ENCODE results near the gene TYMP. TPM values are rescaled to one million over a fixed set of nuclear protein-coding genes. Genes with fewer than 3 reads are reported as not detected.

The TYMP gene
- total RNA-seq, 2 experiments from 2014 or later = 75.7 to 76.8 TPM

DNA sequence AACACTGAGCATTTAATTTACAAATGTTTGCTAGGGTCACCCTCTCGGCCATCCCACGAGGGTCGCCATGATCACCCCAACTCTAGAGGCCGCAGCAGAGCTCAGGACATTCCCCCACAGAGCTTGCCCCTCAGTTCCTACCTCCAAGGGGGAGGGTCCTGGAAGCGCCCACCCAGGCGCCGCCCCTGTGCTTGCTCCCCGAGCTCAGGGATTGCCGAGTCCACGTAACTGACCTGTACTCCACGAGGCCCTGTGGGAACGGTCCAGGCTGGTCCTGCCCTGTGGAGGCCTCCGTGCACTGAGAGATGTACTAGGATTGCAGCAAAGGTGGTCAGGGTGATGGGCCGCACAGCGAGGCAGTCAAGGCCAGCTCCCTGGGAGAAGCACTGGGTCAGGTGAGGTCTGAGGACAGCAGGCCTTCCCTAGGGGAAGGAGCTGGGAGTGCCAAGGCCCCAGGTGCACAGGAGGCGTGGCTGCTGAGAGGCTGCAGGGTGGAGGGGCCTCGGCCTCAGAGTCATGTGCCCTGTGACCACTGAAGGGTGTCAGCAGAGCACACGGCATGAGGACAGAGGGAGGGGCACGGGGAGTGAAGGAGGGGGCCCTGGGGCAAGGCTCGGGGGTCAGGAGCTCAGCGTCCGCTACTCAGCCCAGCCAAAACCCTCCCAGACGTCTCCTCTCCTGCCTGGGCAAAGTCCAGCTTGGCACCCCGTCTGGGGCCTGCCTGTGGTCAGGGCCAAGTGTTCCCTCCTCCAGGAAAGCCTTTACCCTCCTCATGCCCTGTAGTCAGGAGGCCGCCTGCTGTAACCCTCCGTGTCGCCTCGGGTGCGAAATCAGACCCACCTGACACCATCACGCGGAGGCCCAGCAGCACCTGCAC, 45.6 kb downstream of the TYMP start:
- H3K27ac Mint-ChIP-seq = no peak overlapping the region
- DNase-seq = no peak
- H3K9me3 Mint-ChIP-seq = no peaks in the 10 kb centered on the region
- peaks cover 7% of the 10 kb centered on the region for H3K27me3 Mint-ChIP-seq
- peaks cover 4% of the 10 kb centered on the region for H3K4me1 Mint-ChIP-seq
- H3K36me3 Mint-ChIP-seq = no peaks in the 10 kb centered on the region
- no peak overlapping the region for H3K4me3 Mint-ChIP-seq

GRCh38 chr22:50483556-50483955, 46.3 kb downstream of the TYMP start:
- H3K36me3 Mint-ChIP-seq = no peaks in the 10 kb centered on the region
- no peak overlapping the region for H3K4me3 Mint-ChIP-seq
- peaks cover 7% of the 10 kb centered on the region for H3K27me3 Mint-ChIP-seq

GRCh38 chr22:50483106-50483505, 46.7 kb downstream of the TYMP start:
- Mint-ChIP-seq H3K27ac (no peak overlapping the region), H3K9me3 (no peaks in the 10 kb centered on the region), H3K36me3 (no peaks in the 10 kb centered on the region), H3K4me1 (peaks cover 4% of the 10 kb centered on the region), H3K4me3 (peak overlapping the region; percentile 10), H3K27me3 (peaks cover 7% of the 10 kb centered on the region)
- no peak for DNase-seq

More at GRCh38 chr22:50483556-50483955, 46.3 kb downstream of the TYMP start:
- Mint-ChIP-seq H3K4me1 (peaks cover 4% of the 10 kb centered on the region), H3K27ac (no peak overlapping the region), H3K9me3 (no peaks in the 10 kb centered on the region)
- DNase-seq = no peak

GRCh38 chr22:50482107-50483074, 47.4 kb downstream of the TYMP start:
- Mint-ChIP-seq H3K36me3 (no peaks in the 10 kb centered on the region), H3K4me1 (peaks cover 4% of the 10 kb centered on the region), H3K4me3 (peak overlapping the region; percentile 81), H3K27me3 (peaks cover 7% of the 10 kb centered on the region), H3K9me3 (no peaks in the 10 kb centered on the region), H3K27ac (peak overlapping the region; percentile 63)
- no peak for DNase-seq

- H3K4me1 Mint-ChIP-seq = peaks cover 4% of the 10 kb centered on the region
- H3K27ac Mint-ChIP-seq = peak within 1 kb of the TSS; percentile 63
- H3K27me3 Mint-ChIP-seq = peaks cover 7% of the 10 kb centered on the region
- peak within 1 kb of the TSS; percentile 81 for H3K4me3 Mint-ChIP-seq
- H3K36me3 Mint-ChIP-seq = no peaks in the 10 kb centered on the region
- no peaks in the 10 kb centered on the region for H3K9me3 Mint-ChIP-seq
- DNase-seq = peak; percentile 69
Observed at GRCh38 chr22:50481440-50482106, 48.2 kb downstream of the TYMP start, which contains the start of gene ADM2. ADM2 (plus strand) TSS chr22:50481543; CDS start chr22:50481848, 305 bp downstream.

DNA sequence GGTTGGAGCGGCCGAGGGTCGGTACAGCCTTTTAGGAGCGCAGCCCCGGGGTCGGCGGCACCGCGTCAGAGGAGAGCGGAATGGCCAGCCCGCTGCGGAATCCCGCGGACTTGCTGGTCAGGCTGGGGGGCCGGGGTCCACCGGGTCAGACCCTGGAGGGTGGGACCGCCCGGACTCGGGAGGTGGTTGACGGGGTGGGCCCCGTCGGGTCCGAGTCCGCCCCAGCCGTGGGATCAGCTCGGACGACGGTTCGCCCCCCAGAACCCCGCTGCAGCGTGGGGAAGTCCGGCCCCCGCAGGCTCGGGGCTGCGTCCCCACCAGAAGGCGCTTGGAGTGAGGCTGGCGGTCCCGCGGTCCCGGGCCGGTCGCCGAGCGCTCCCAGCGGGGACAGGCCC, 48.8 kb downstream of the TYMP start:
- peaks cover 4% of the 10 kb centered on the region for H3K4me1 Mint-ChIP-seq
- no peaks in the 10 kb centered on the region for H3K36me3 Mint-ChIP-seq
- H3K4me3 Mint-ChIP-seq = peak overlapping the region; percentile 47
- peaks cover 7% of the 10 kb centered on the region for H3K27me3 Mint-ChIP-seq
- H3K27ac Mint-ChIP-seq = no peak overlapping the region
- no peak for DNase-seq
- no peaks in the 10 kb centered on the region for H3K9me3 Mint-ChIP-seq

DNA sequence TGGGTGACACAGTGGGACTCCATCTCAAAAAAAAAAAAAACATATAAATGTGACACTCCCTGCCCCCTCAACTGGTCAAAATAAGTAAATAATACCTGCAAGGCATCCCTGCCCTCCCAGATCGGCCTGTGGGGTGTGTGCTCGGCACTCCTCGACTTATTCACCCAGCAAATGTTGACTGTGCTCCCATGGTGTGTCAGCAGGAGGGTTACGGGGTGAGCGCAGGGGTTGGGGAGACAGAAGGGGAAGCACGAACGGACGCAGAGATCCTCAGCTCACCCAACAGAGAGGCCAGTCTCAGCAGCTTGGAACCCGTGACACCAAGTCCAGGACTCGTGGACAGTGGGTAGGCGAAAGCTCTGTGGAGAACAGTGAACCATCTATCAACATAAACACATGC, 50.1 kb downstream of the TYMP start:
- DNase-seq = no peak
- H3K27ac Mint-ChIP-seq = no peak overlapping the region
- H3K4me1 Mint-ChIP-seq = peaks cover 6% of the 10 kb centered on the region
- no peaks in the 10 kb centered on the region for H3K36me3 Mint-ChIP-seq
- H3K27me3 Mint-ChIP-seq = peaks cover 7% of the 10 kb centered on the region
- no peaks in the 10 kb centered on the region for H3K9me3 Mint-ChIP-seq
- H3K4me3 Mint-ChIP-seq = peak overlapping the region; percentile 68

DNA sequence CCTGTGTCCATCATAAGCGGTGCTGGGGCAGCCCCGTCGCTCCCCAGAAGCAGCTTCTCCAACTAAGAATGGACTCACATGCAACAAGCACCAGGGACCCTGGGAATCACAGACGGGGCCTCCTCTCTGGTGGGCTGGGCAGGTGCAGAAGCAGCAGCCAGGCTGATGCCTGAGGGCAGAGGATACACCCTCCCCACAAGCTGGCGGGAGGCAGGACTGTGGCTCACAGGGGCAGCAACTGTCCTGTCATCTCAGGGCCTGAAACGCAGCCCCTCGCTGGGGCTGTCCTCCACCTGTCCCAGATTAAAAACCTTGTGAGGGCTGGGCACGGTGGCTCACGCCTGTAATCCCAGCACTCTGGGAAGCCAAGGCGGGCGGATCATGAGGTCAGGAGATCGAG, 51.9 kb downstream of the TYMP start:
- Mint-ChIP-seq H3K4me3 (no peak overlapping the region), H3K27me3 (peaks cover 7% of the 10 kb centered on the region), H3K27ac (no peak overlapping the region), H3K36me3 (no peaks in the 10 kb centered on the region), H3K4me1 (peaks cover 17% of the 10 kb centered on the region), H3K9me3 (no peaks in the 10 kb centered on the region)
- no peak for DNase-seq

- DNase-seq = no peak
- H3K9me3 Mint-ChIP-seq = no peaks in the 10 kb centered on the region
- H3K4me1 Mint-ChIP-seq = peaks cover 28% of the 10 kb centered on the region
- H3K27me3 Mint-ChIP-seq = peaks cover 7% of the 10 kb centered on the region
- H3K27ac Mint-ChIP-seq = no peak overlapping the region
- H3K36me3 Mint-ChIP-seq = no peaks in the 10 kb centered on the region
- no peak overlapping the region for H3K4me3 Mint-ChIP-seq
Observed at GRCh38 chr22:50476868-50477267, 52.9 kb downstream of the TYMP start.

Other genes starting within 250 kb of the TYMP start
- 10 to 100 TPM; 16.1 to 16.8 TPM for gene PLXNB2, start 222.4 kb downstream of the TYMP start, total RNA-seq
- 1 to 10 TPM; 4.2 to 4.7 TPM for gene DENND6B, start 203.0 kb downstream of the TYMP start, total RNA-seq
- gene PPP6R2, start 186.7 kb downstream of the TYMP start, total RNA-seq = 10 to 100 TPM; 38.3 to 41.2 TPM
- gene SBF1, start 55.0 kb downstream of the TYMP start, total RNA-seq = 100 to 1,000 TPM; 101 to 102 TPM
- gene ADM2, start 48.5 kb downstream of the TYMP start, total RNA-seq = 1 to 10 TPM; 6.7 to 7.5 TPM
- gene MIOX, start 43.2 kb downstream of the TYMP start, total RNA-seq = under 1 TPM in 1 of 2 experiments, not detected in 1; 0.29 TPM
- gene LMF2, start 22.3 kb downstream of the TYMP start, total RNA-seq = 10 to 100 TPM; 59.3 to 62.6 TPM
- gene NCAPH2, start 21.8 kb downstream of the TYMP start, total RNA-seq = 100 to 1,000 TPM; 143 to 152 TPM
- 1 to 10 TPM; 5.0 to 6.0 TPM for gene SCO2, start 4.4 kb downstream of the TYMP start, total RNA-seq
- 10 to 100 TPM; 15.1 to 15.9 TPM for gene KLHDC7B, start 15.9 kb upstream of the TYMP start, total RNA-seq
- gene SYCE3, start 32.9 kb upstream of the TYMP start, total RNA-seq = 1 to 10 TPM; 1.3 to 1.9 TPM
- gene CPT1B, start 48.4 kb upstream of the TYMP start, total RNA-seq = 10 to 100 TPM; 33.6 to 33.7 TPM
- 10 to 100 TPM; 57.3 to 60.3 TPM for gene CHKB, start 52.8 kb upstream of the TYMP start, total RNA-seq
- under 1 TPM; 0.16 to 0.21 TPM for gene MAPK8IP2, start 70.8 kb upstream of the TYMP start, total RNA-seq
- gene ARSA, start 98.1 kb upstream of the TYMP start, total RNA-seq = 10 to 100 TPM; 12.6 to 13.5 TPM
- gene SHANK3, start 142.8 kb upstream of the TYMP start, total RNA-seq = under 1 TPM; 0.27 to 0.30 TPM
- not detected for gene ACR, start 208.2 kb upstream of the TYMP start, total RNA-seq